ENCODE results near the gene KIF17.

GRCh38 chr1:20685099-20685662, 32.6 kb downstream of the KIF17 start:
- TF ChIP-seq EZH2 (IDR thresholded peaks at IDR 0.05) (no peak), POLR2AphosphoS5 (IDR thresholded peaks at IDR 0.05; ENCODE audit: borderline replicate concordance, low read depth, low read length) (no peak), FOXP2 (optimal IDR thresholded peaks at IDR 0.05; ENCODE audit: control extremely low read depth, extremely low read length, insufficient read depth) (no peak)

All from SK-N-MC (cell line).